ENCODE results near the gene AKAP3. TPM values are rescaled to one million over a fixed set of nuclear protein-coding genes. Genes with fewer than 3 reads are reported as not detected.

The AKAP3 gene
- total RNA-seq, 3 donors from 2014 or later = 2.0 to 2.6 (median 2.2) TPM

DNA sequence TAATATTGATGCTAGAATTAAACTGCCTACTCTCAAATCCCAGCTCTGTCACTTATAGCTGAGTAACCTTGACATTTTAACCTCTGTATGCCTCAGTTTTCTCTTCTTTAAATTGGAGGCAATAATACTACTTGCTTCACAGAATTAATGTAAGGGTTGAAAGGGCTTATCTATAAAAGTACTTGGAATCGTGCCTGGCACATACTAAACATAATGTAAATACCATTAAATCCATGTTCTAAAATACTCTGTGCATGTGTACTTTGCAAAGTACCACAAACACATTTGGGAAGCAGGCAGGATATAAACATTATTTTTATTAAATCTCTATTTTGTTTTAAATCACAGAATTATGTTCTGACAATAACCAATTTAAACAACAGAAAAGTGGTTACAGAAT lies 44.9 kb downstream of the AKAP3 start:
- Histone ChIP-seq H3K36me3 (ENCODE audit: low read depth) (no peaks in the 10 kb centered on the region), H3K4me3 (no peak overlapping the region), H3K9me3 (no peaks in the 10 kb centered on the region), H3K4me1 (ENCODE audit: low read depth) (peaks cover 3% of the 10 kb centered on the region)
- TF ChIP-seq, protein P1, sequence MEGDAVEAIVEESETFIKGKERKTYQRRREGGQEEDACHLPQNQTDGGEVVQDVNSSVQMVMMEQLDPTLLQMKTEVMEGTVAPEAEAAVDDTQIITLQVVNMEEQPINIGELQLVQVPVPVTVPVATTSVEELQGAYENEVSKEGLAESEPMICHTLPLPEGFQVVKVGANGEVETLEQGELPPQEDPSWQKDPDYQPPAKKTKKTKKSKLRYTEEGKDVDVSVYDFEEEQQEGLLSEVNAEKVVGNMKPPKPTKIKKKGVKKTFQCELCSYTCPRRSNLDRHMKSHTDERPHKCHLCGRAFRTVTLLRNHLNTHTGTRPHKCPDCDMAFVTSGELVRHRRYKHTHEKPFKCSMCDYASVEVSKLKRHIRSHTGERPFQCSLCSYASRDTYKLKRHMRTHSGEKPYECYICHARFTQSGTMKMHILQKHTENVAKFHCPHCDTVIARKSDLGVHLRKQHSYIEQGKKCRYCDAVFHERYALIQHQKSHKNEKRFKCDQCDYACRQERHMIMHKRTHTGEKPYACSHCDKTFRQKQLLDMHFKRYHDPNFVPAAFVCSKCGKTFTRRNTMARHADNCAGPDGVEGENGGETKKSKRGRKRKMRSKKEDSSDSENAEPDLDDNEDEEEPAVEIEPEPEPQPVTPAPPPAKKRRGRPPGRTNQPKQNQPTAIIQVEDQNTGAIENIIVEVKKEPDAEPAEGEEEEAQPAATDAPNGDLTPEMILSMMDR (IDR thresholded peaks at IDR 0.05) = no peak
- ATAC-seq = no peak
- intact Hi-C loops (cut with DNase I, micrococcal nuclease) = loop anchor here in 1 of 2 donors (10.0 kb wide), 1 partner anchor 151 kb away; no protein-coding TSS in a partner anchor
- no peak for DNase-seq

- no peak for ATAC-seq
- intact Hi-C loops (cut with DNase I, micrococcal nuclease) = loop anchor here in 1 of 2 donors (10.0 kb wide), 1 partner anchor 151 kb away; no protein-coding TSS in a partner anchor
These were observed 45.4 kb downstream of the AKAP3 start for GRCh38 chr12:4603421-4603820.

DNA sequence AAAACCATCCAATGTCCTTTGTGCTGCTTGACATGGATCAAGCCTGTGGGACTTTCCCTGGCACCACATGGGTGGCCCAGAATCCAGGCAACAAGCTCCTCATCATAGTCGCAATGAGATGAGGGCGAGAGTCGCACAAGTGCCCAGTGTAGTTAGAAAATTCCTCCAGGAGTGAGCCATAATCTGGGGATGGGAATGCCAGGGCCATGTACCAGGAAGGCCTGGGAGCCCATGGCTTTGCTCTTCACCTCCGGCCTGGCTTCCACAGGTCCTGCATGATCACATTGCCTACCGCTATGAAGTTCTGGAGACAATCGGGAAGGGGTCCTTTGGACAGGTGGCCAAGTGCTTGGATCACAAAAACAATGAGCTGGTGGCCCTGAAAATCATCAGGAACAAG lies 53.0 kb downstream of the AKAP3 start:
- Histone ChIP-seq H3K36me3 (ENCODE audit: low read depth) (no peaks in the 10 kb centered on the region), H3K9me3 (no peaks in the 10 kb centered on the region), H3K4me3 (no peak overlapping the region), H3K4me1 (ENCODE audit: low read depth) (no peaks in the 10 kb centered on the region)
- intact Hi-C loops (cut with DNase I, micrococcal nuclease) = no loop called here
- TF ChIP-seq, protein P1 (IDR thresholded peaks at IDR 0.05) = no peak
- no peak for DNase-seq
- ATAC-seq = no peak

More at GRCh38 chr12:4603421-4603820, 45.4 kb downstream of the AKAP3 start:
- H3K36me3 ChIP-seq (ENCODE audit: low read depth) = no peaks in the 10 kb centered on the region
- TF ChIP-seq, protein P1 (IDR thresholded peaks at IDR 0.05) = no peak
- peaks cover 3% of the 10 kb centered on the region for H3K4me1 ChIP-seq (ENCODE audit: low read depth)
- no peak overlapping the region for H3K4me3 ChIP-seq
- no peak for DNase-seq
- no peaks in the 10 kb centered on the region for H3K9me3 ChIP-seq

DNA sequence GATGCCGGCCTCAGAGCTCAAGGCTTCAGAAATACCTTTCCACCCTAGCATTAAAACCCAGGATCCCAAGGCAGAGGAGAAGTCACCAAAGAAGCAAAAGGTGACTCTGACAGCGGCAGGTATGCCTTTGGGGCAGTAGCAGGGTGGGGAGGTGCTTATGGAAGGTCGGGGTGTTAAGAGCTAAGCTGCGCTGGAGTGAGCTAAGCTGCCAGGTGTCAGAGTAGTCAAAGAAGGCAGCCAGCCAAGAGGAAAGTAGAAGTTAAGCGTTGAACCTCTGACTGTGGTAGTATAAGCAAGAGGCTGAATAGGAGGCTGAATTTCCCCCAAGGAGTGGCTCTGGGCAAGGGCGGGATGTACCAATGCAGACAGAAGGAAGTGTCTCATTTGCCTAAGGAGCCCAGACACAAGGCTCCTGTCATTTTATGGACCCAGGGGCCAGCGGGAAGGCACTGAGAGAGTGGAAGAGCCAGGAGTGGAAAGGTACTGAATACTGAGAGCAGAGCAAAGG lies 57.6 kb downstream of the AKAP3 start:
- TF ChIP-seq, protein P1 (IDR thresholded peaks at IDR 0.05) = no peak
- Histone ChIP-seq H3K9me3 (no peaks in the 10 kb centered on the region), H3K36me3 (ENCODE audit: low read depth) (no peaks in the 10 kb centered on the region), H3K4me1 (ENCODE audit: low read depth) (no peaks in the 10 kb centered on the region), H3K4me3 (no peak overlapping the region)
- DNase-seq = peak in 2 of 3 donors; percentile 41 to 42
- intact Hi-C loops (cut with DNase I, micrococcal nuclease) = no loop called here
- peak; percentile 87 for ATAC-seq

DNA sequence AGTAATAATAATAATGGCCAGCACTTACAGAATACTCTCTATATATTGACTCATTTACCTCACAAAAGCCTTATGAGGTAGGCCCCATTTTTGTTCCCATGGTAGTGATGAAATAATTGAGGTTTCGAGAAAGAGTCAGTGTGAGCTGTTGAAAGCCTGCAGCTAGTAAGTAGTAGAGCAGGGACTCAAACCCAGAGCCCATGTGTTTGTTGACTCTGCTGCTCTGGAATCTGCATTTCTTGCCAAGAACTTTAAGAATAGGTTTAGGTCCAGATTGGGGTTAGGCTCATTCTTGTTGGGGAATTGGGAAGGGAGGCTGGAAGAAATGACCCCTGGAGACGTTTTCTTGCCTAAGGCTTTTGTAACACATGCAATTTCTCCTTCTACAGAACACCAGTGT lies 58.9 kb downstream of the AKAP3 start:
- no peak for ATAC-seq
- intact Hi-C loops (cut with DNase I, micrococcal nuclease) = no loop called here

More for the DNA sequence above, 58.9 kb downstream of the AKAP3 start:
- Histone ChIP-seq H3K9me3 (no peaks in the 10 kb centered on the region), H3K36me3 (ENCODE audit: low read depth) (no peaks in the 10 kb centered on the region), H3K4me1 (ENCODE audit: low read depth) (no peaks in the 10 kb centered on the region), H3K4me3 (no peak overlapping the region)
- TF ChIP-seq, protein P1 (IDR thresholded peaks at IDR 0.05) = no peak
- no peak for DNase-seq

All from mucosa of descending colon (tissue), 3 donors.